GM23338 (cell line): Measurements from ENCODE around the gene AGTRAP. TPM values are rescaled to one million over a fixed set of nuclear protein-coding genes. Genes with fewer than 3 reads are reported as not detected.

Source experiments
- ATAC-seq: fragments of 200-7000 bp; cut with Tn5 transposase; 3 replicates; pipeline ENCODE4 v1.9.1; 2020
- DNase-seq: peaks from one replicate; pipeline ENCODE4 v3.0.0-alpha.2; 2015; ENCODE audit warnings: low spot score
- H2AFZ ChIP-seq: fragments of 200-600 bp; sonication (generic); 2 replicates; pipeline ENCODE4 v1.8.0; 2016; ENCODE audit warnings: antibody characterized with exemption, mild to moderate bottlenecking, moderate library complexity
- H3F3A ChIP-seq: fragments of 200-600 bp; sonication (generic); replicated peaks from 2 replicates; pipeline ENCODE4 v1.8.0; 2017; ENCODE audit warnings: antibody characterized with exemption, mixed run types, low read depth
- H3K27ac ChIP-seq: fragments of 200-600 bp; sonication (generic); 2 replicates; pipeline ENCODE4 v1.6.1; 2016; ENCODE audit warnings: low read depth
- H3K27me3 ChIP-seq: fragments of 200-600 bp; sonication (generic); 2 replicates; pipeline ENCODE4 v1.8.0; 2016; ENCODE audit warnings: mild to moderate bottlenecking, mixed run types, moderate library complexity; ENCODE audit not compliant: insufficient read depth
- H3K36me3 ChIP-seq: fragments of 200-600 bp; sonication (generic); 2 replicates; pipeline ENCODE4 v1.8.0; 2016; ENCODE audit warnings: mild to moderate bottlenecking; ENCODE audit not compliant: insufficient read depth
- H3K4me1 ChIP-seq: fragments of 200-600 bp; sonication (generic); 2 replicates; pipeline ENCODE4 v1.8.0; 2016; ENCODE audit warnings: mild to moderate bottlenecking, moderate library complexity; ENCODE audit not compliant: insufficient read depth
- H3K4me2 ChIP-seq: fragments of 200-600 bp; sonication (generic); 2 replicates; pipeline ENCODE4 v1.7.1; 2017; ENCODE audit warnings: mixed run types
- H3K4me3 ChIP-seq: fragments of 200-600 bp; sonication (generic); 2 replicates; pipeline ENCODE4 v1.6.1; 2016; ENCODE audit warnings: mixed run types
- H3K79me2 ChIP-seq: fragments of 200-600 bp; sonication (generic); replicated peaks from 2 replicates; pipeline ENCODE4 v1.8.0; 2017; ENCODE audit warnings: mild to moderate bottlenecking; ENCODE audit not compliant: insufficient read depth
- H3K9me2 ChIP-seq: fragments of 200-600 bp; sonication (generic); 2 replicates; pipeline ENCODE4 v1.8.0; 2017; ENCODE audit not compliant: insufficient read depth
- H4K20me1 ChIP-seq: fragments of 200-600 bp; sonication (generic); replicated peaks from 2 replicates; pipeline ENCODE4 v1.8.0; 2017; ENCODE audit warnings: mild to moderate bottlenecking; ENCODE audit not compliant: insufficient read depth
- H3K27ac Mint-ChIP-seq: 2 replicates; pipeline ENCODE4 v1.8.0; 2020; ENCODE audit warnings: inconsistent platforms, mild to moderate bottlenecking, moderate library complexity, mixed read lengths
- H3K27me3 Mint-ChIP-seq: 3 replicates; pipeline ENCODE4 v1.8.0; 2022; ENCODE audit warnings: low read depth, mild to moderate bottlenecking, moderate library complexity, mixed read lengths, inconsistent platforms; ENCODE audit not compliant: insufficient read depth, poor library complexity
- H3K36me3 Mint-ChIP-seq: 3 replicates; pipeline ENCODE4 v1.8.0; 2021; ENCODE audit warnings: low read depth, mild to moderate bottlenecking, inconsistent platforms, moderate library complexity, mixed read lengths
- H3K4me1 Mint-ChIP-seq: 3 replicates; pipeline ENCODE4 v1.8.0; 2020; ENCODE audit warnings: mild to moderate bottlenecking, inconsistent platforms, mixed read lengths
- H3K4me3 Mint-ChIP-seq: 3 replicates; pipeline ENCODE4 v1.8.0; 2021; ENCODE audit warnings: moderate library complexity, mild to moderate bottlenecking, inconsistent platforms, mixed read lengths
- H3K9me3 Mint-ChIP-seq: 3 replicates; pipeline ENCODE4 v1.8.0; 2020; ENCODE audit warnings: moderate library complexity, mild to moderate bottlenecking, inconsistent platforms, mixed read lengths
- CREB1 ChIP-seq: fragments of 250-450 bp; sonication (Bioruptor Pico); IDR thresholded peaks from 2 replicates; pipeline ENCODE4 v1.5.0; 2020; ENCODE audit warnings: low read depth, mild to moderate bottlenecking, moderate library complexity
- CTCF ChIP-seq, 2 experiments: fragments of 200-600 bp in 1 of 2; sonication (generic) in 1 of 2; conservative IDR thresholded peaks; 2 replicates each; pipeline versions ENCODE4 v1.5.1 to v1.6.1; 2016 to 2017; ENCODE audit warnings: antibody characterized with exemption in 2 of 2, low read depth in 2 of 2, mild to moderate bottlenecking in 2 of 2, moderate library complexity in 1 of 2
- EZH2 ChIP-seq: fragments of 200-600 bp; sonication (generic); IDR thresholded peaks from one replicate; pipeline ENCODE4 v1.8.0; 2017; ENCODE audit warnings: antibody characterized with exemption, mild to moderate bottlenecking, low read depth; ENCODE audit not compliant: unreplicated experiment
- EZH2phosphoT487 ChIP-seq: fragments of 200-600 bp; sonication (generic); IDR thresholded peaks from one replicate; pipeline ENCODE4 v1.8.1; 2018; ENCODE audit warnings: antibody characterized with exemption; ENCODE audit not compliant: unreplicated experiment
- JUNB ChIP-seq: IDR thresholded peaks from one replicate; pipeline ENCODE4 v1.6.1; 2016; ENCODE audit warnings: antibody characterized with exemption; ENCODE audit not compliant: unreplicated experiment
- NANOG ChIP-seq: IDR thresholded peaks from 2 replicates; pipeline ENCODE4 v1.6.1; 2016; ENCODE audit warnings: antibody characterized with exemption, borderline replicate concordance
- POLR2AphosphoS5 ChIP-seq: IDR thresholded peaks from 2 replicates; pipeline ENCODE4 v1.6.1; 2016; ENCODE audit warnings: antibody characterized with exemption, low read depth
- REST ChIP-seq: IDR thresholded peaks from one replicate; pipeline ENCODE4 v1.6.1; 2018; ENCODE audit warnings: antibody characterized with exemption; ENCODE audit not compliant: unreplicated experiment
- STAT1 ChIP-seq: IDR thresholded peaks from one replicate; pipeline ENCODE4 v1.6.1; 2016; ENCODE audit warnings: antibody characterized with exemption; ENCODE audit not compliant: unreplicated experiment
- ZNF114 ChIP-seq: fragments of 250-450 bp; sonication (Bioruptor Pico); IDR thresholded peaks from 2 replicates; pipeline ENCODE4 v1.5.0; 2020; ENCODE audit warnings: mild to moderate bottlenecking, moderate library complexity
- polyA plus RNA-seq: library from polyadenylated mRNA; unstranded; fragments of >200 nt; fragmentation: Nextera tagmentation; extraction: Ambion mirVana; gene quantifications from 2 replicates; pipeline ENCODE4 v1.2.1, GENCODE V29; 2016
- total RNA-seq: library from RNA; depleted of rRNA; stranded (reverse); fragments of >200 nt; shearing (Covaris generic); gene quantifications from 2 replicates; pipeline ENCODE4 v1.2.3, GENCODE V29; 2014
- TF ChIP-seq, protein P1 (sequence below): fragments of 250-450 bp; sonication (Bioruptor Pico); IDR thresholded peaks from 2 replicates; pipeline ENCODE4 v1.5.0; 2020; ENCODE audit warnings: mild to moderate bottlenecking, moderate library complexity
- TF ChIP-seq, protein P2 (sequence below): IDR thresholded peaks from 2 replicates; pipeline ENCODE4 v1.6.1; 2016; ENCODE audit warnings: antibody characterized with exemption

AGTRAP gene
- total and polyA plus RNA-seq, 2 experiments from 2014 or later = 79.4 to 102 TPM

GRCh38 chr1:11746092-11746491 lies 10.2 kb downstream of the AGTRAP start (continued):
- no peak for TF ChIP-seq CTCF (conservative IDR thresholded peaks at IDR 0.05; ENCODE audit: low read depth in 2 of 2)
- no peak for TF ChIP-seq EZH2
- no peak for TF ChIP-seq POLR2AphosphoS5
- TF ChIP-seq CREB1 (CRISPR knock-in tag) = no peak

- Histone ChIP-seq H3K27me3 (no peaks in the 10 kb centered on the region), H3K27ac (no peak overlapping the region), H4K20me1 (no peaks in the 10 kb centered on the region), H3K9me2 (no peaks in the 10 kb centered on the region), H3K4me2 (no peak overlapping the region), H3K4me3 (no peak overlapping the region), H3K36me3 (no peaks in the 10 kb centered on the region; the same call in 1 of the 2 replicates), H3K4me1 (no peaks in the 10 kb centered on the region), H3K79me2 (no peaks in the 10 kb centered on the region), H2AFZ (no peak overlapping the region), H3F3A (peaks cover 5% of the 10 kb centered on the region; the same call in 1 of the 2 replicates)
- Mint-ChIP-seq H3K27me3 (peaks cover 12% of the 10 kb centered on the region), H3K27ac (no peak overlapping the region), H3K9me3 (no peaks in the 10 kb centered on the region), H3K36me3 (peaks cover 25% of the 10 kb centered on the region), H3K4me3 (no peak overlapping the region), H3K4me1 (peaks cover 8% of the 10 kb centered on the region)
- ATAC-seq (no peak), DNase-seq (no peak)
- TF ChIP-seq EZH2phosphoT487 = no peak
- TF ChIP-seq JUNB = no peak
- no peak for TF ChIP-seq NANOG
- TF ChIP-seq STAT1 = no peak
- TF ChIP-seq REST = no peak
- no peak for TF ChIP-seq EZH2
- TF ChIP-seq, protein P1, sequence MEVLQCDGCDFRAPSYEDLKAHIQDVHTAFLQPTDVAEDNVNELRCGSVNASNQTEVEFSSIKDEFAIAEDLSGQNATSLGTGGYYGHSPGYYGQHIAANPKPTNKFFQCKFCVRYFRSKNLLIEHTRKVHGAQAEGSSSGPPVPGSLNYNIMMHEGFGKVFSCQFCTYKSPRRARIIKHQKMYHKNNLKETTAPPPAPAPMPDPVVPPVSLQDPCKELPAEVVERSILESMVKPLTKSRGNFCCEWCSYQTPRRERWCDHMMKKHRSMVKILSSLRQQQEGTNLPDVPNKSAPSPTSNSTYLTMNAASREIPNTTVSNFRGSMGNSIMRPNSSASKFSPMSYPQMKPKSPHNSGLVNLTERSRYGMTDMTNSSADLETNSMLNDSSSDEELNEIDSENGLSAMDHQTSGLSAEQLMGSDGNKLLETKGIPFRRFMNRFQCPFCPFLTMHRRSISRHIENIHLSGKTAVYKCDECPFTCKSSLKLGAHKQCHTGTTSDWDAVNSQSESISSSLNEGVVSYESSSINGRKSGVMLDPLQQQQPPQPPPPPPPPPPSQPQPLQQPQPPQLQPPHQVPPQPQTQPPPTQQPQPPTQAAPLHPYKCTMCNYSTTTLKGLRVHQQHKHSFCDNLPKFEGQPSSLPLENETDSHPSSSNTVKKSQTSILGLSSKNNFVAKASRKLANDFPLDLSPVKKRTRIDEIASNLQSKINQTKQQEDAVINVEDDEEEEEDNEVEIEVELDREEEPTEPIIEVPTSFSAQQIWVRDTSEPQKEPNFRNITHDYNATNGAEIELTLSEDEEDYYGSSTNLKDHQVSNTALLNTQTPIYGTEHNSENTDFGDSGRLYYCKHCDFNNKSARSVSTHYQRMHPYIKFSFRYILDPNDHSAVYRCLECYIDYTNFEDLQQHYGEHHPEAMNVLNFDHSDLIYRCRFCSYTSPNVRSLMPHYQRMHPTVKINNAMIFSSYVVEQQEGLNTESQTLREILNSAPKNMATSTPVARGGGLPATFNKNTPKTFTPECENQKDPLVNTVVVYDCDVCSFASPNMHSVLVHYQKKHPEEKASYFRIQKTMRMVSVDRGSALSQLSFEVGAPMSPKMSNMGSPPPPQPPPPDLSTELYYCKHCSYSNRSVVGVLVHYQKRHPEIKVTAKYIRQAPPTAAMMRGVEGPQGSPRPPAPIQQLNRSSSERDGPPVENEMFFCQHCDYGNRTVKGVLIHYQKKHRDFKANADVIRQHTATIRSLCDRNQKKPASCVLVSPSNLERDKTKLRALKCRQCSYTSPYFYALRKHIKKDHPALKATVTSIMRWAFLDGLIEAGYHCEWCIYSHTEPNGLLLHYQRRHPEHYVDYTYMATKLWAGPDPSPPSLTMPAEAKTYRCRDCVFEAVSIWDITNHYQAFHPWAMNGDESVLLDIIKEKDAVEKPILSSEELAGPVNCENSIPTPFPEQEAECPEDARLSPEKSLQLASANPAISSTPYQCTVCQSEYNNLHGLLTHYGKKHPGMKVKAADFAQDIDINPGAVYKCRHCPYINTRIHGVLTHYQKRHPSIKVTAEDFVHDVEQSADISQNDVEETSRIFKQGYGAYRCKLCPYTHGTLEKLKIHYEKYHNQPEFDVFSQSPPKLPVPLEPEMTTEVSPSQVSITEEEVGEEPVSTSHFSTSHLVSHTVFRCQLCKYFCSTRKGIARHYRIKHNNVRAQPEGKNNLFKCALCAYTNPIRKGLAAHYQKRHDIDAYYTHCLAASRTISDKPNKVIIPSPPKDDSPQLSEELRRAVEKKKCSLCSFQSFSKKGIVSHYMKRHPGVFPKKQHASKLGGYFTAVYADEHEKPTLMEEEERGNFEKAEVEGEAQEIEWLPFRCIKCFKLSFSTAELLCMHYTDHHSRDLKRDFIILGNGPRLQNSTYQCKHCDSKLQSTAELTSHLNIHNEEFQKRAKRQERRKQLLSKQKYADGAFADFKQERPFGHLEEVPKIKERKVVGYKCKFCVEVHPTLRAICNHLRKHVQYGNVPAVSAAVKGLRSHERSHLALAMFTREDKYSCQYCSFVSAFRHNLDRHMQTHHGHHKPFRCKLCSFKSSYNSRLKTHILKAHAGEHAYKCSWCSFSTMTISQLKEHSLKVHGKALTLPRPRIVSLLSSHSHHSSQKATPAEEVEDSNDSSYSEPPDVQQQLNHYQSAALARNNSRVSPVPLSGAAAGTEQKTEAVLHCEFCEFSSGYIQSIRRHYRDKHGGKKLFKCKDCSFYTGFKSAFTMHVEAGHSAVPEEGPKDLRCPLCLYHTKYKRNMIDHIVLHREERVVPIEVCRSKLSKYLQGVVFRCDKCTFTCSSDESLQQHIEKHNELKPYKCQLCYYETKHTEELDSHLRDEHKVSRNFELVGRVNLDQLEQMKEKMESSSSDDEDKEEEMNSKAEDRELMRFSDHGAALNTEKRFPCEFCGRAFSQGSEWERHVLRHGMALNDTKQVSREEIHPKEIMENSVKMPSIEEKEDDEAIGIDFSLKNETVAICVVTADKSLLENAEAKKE (CRISPR knock-in tag) = no peak
- no peak for TF ChIP-seq ZNF114 (CRISPR knock-in tag)
- TF ChIP-seq, protein P2, sequence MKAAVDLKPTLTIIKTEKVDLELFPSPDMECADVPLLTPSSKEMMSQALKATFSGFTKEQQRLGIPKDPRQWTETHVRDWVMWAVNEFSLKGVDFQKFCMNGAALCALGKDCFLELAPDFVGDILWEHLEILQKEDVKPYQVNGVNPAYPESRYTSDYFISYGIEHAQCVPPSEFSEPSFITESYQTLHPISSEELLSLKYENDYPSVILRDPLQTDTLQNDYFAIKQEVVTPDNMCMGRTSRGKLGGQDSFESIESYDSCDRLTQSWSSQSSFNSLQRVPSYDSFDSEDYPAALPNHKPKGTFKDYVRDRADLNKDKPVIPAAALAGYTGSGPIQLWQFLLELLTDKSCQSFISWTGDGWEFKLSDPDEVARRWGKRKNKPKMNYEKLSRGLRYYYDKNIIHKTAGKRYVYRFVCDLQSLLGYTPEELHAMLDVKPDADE = no peak
These were observed 11.0 kb downstream of the AGTRAP start for GRCh38 chr1:11746795-11747487.
